Brain pericyte (primary cell): ENCODE measurements around the gene ADAD2.

Source experiments
- DNase-seq: peaks from one replicate; pipeline ENCODE4 v3.0.0-alpha.2; 2012; ENCODE audit warnings: low read depth, low spot score

The ADAD2 gene

DNA sequence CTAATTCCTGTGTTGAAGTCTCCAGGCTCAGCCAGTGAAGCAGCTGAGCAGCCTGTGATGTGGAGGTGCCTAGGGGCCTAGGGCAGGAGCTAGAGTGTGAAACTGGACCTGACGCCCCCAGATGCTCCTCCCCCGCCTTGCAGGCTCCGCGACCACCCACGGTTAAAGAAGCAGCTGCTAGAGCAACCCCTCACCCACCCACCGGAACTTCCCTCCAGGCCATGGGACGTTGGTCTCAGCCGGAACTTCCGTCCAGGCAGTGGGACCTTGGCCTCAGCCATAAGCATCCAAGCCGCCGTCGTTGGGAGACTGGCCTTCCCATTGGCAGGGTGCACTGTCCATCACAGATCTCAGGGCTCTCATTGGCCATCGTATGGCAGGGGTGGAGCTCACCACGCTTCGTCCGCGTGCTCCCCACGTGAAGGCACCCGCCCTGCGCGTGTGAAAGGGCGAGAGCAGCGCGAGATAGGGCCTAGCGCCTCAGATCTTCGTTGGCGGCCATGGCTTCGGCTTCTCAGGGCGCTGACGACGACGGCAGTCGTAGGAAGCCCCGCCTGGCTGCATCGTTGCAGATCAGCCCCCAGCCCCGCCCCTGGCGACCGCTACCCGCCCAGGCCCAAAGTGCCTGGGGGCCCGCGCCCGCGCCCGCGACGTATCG lies at the start of gene ADAD2:
Gene ADAD2, plus strand, starts transcription at position 427 of the 658 bp plus-strand sequence. Its CDS starts 74 bp downstream, at position 501.
- no peak for DNase-seq

DNA sequence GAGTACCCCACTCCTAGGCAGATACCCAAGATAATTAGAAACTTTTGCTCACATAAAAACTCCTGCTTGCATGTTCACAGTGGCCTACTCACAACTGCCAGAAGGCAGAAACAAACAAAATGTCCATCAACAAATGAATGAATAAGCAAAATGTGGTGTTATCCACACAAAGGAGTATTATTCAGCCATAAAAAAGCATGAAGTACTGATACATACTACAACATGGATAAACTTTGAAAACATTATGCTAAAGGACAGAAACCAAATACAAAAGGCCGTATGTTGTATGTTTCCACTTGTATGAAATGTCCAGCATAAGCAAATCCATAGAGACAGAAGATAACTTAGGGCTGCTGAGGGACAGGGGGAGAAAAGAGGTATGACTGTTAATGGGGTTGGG lies 47.9 kb upstream of the ADAD2 start:
- DNase-seq: no peak

GRCh38 chr16:84143784-84144199 lies 47.2 kb upstream of the ADAD2 start:
- DNase-seq: no peak

- no peak for DNase-seq
These were observed 46.6 kb upstream of the ADAD2 start for GRCh38 chr16:84144209-84144858.

- peak; percentile 40 for DNase-seq
These were observed 45.9 kb upstream of the ADAD2 start, which contains the start of the genes DNAAF1 and HSDL1 for GRCh38 chr16:84144859-84145639. TSS of gene DNAAF1 (plus strand) at chr16:84145308. CDS start at chr16:84145441, 133 bp downstream. TSS of gene HSDL1 (minus strand) at chr16:84145177. CDS start at chr16:84131321, 13,856 bp downstream.

DNA sequence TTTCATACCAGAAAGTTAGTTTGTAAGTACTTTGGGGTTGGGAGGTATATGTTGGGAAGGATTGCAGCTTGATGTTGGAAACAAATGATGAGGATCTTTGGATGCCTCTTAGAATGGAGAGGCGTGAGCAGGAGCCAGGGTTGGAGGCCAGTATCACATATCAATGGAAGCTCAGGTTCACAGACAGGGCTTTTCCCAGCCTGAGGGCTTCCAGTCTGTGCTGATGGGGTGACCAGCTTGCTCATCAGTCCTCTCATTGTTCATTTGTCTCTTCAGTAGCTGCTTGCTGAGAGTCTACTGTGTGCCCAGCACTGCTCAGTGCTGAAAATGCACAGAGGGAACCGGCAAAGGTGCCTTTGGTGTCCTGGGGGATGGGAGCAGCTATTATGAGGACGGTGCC lies 40.0 kb upstream of the ADAD2 start:
- no peak for DNase-seq

- DNase-seq: no peak
These were observed 37.2 kb upstream of the ADAD2 start for GRCh38 chr16:84153660-84154214.

GRCh38 chr16:84155226-84155625 lies 35.7 kb upstream of the ADAD2 start:
- no peak for DNase-seq

DNA sequence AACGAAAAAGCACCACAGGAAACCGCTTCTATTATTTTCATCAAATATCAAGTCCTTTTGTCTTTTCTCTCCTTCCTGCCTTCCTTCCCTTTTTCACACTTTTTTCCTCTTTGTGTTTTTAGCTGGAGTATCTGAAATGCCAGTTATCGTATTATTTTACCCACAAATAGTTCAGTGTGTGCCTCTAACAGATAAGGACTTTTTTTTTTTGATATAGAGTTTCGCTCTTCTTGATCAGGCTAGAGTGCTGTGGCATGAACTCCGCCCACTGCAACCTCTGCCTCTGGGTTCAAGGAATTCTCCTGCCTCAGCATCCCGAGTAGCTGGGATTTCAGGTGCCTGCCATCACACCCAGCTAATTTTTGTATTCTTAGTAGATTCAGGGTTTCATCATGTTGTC lies 35.2 kb upstream of the ADAD2 start:
- no peak for DNase-seq

DNA sequence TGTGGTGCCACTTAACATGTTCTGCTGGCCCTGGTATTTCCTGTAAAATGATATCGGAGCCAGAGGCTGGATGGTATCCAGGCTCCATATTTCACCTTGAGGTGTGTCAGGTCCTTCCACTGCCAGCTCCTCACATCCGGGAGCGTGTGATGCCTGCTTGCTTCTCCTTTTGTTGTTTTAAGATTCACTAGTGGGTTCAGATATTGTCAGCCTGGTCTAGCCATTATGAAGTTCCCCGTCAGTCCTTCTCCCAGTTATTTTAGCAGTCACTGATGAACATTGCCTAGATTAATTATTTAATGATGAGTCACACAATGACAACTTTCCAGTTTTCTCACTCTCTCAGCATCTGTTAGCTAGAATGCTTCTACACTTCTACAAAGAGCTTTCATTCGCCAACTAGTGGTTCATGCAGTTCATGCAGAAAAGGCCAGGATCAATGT lies 34.6 kb upstream of the ADAD2 start:
- DNase-seq: no peak

GRCh38 chr16:84159007-84159406 lies 31.9 kb upstream of the ADAD2 start:
- DNase-seq: no peak

GRCh38 chr16:84159800-84160199 lies 31.2 kb upstream of the ADAD2 start:
- no peak for DNase-seq

- no peak for DNase-seq
These were observed 29.9 kb upstream of the ADAD2 start for GRCh38 chr16:84161037-84161436.

- DNase-seq: no peak
These were observed 29.2 kb upstream of the ADAD2 start for GRCh38 chr16:84161801-84162200.

DNA sequence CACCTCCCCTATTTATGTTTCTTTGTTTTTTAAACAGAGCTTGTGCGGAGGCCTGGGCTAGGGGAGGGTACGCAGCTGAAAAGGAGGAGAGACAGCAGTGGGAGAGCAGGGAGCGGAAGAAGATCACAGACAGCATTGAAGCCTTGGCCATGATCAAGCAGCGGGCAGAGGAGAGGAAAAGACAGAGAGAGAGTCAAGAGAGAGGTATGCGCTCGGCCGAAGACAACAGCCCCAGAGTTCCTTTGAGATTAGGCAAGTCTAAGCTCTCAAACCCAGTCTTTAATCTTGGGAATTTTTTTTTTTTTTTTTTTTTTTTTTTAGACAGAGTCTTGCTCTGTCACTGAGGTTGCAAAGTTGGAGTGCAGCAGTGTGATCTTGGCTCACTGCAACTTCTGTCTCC lies 25.2 kb upstream of the ADAD2 start:
- no peak for DNase-seq

DNA sequence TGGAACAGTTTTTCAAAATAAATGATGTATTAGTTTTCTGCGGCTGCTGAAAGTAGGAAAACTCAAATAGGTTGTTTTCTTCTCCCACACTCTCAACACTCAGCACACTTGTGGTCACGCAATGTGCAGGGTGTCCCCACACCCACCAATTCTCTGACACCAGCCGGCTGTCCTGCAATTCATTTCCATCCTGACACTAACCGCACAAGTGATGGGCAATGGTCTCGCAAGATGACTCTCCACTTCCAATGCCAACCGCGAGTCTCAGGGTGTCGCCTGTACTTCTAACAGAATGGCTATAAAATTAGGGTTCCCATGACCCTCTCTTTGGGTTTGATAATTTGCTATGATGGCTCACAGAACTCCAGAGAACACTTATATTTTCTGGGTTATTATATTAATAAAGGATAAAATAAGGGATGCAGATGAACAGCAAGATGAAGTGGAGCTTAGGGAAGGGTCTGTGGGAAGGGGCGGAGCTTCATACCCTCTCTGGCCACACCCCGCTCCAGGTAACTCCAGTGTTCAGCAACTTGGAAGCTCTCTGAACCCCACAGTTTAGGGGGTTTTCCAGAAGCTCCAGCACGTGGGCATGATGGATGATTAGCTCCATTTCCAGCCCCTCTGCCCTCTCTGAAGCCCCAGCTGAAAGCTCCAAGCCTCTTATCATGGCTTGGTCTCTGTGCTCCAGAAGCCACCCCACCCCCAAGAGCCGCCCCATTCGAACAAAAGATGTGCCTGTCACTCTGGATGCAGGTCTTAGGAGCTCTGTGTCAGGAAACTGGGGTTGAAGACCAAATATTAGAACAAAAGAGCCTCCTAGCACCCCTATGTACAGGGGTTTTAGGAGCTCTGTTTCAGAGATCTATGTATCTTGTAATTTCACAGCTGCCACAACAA lies 23.9 kb upstream of the ADAD2 start:
- no peak for DNase-seq

DNA sequence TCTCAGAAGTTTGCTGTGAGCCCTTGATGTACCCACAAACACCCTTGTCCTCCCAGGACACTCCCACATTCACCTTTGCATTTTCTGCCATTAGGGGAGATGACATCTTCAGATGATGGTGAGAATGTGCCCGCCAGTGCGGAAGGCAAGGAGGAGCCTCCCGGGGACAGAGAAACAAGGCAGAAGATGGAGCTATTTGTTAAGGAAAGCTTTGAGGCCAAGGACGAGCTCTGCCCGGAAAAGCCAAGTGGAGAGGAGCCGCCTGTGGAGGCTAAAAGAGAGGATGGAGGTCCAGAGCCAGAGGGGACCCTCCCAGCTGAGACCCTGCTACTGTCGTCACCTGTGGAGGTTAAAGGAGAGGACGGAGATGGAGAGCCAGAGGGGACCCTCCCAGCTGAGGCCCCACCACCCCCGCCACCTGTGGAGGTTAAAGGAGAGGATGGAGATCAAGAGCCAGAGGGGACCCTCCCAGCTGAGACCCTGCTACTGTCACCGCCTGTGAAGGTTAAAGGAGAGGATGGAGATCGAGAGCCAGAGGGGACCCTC lies 21.1 kb upstream of the ADAD2 start:
- DNase-seq: no peak

DNA sequence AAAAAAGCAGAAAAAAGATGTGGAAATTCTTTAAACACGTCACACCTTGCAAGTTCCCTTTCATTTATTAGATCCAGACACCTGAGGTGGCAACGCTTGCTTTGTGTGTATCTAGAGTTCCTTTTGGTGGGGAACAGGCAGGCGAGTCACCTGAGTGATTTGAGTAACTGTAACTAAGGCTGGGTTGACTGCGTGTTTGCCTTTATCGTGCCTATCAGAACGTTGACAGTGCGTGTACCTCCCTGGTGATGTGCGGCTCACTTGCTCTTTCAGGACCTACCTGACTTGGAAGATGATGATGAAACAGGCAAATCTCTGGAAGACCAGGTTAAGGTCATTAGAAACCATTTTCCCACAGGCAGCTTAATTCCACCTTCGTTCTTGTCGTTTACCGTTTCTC lies 16.6 kb upstream of the ADAD2 start:
- DNase-seq: no peak

DNA sequence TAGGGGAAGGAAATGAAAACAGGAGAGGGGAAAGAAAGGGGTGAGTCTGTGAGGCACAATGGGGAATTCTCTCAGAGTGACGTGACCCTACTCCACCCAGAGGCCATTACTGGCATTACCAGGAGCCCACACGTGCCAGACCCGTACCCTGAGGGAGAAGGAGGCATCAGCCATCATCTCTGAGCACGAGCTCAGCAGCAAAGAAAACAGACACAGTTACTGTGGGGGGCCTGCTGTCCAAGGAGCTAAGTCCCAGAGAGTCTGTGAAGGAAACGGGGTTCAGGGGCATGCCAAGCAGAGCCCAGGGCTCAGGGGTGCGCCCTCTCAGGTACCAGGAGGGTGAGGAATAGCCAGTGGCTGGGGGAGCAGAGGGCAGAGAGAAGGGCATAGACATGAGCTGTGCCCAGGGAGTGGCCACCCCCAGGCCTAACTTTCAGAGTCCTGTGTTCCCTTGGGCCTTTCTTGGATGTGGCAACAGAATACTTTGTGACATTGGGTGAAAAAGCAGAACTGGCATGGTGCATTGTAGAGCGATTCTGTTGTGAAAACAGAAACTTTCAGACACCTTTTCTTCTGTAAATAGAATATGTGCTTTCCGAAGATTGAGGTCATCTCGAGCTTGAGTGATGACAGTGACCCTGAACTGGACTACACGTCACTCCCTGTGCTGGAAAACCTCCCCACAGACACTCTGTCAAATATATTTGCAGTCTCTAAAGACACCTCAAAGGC lies 15.4 kb upstream of the ADAD2 start:
- no peak for DNase-seq
